GM12865 (cell line): ENCODE measurements around the gene BLOC1S3.

Experiments
- DNase-seq: peaks from one replicate; pipeline ENCODE4 v3.0.0; 2010; ENCODE audit warnings: low read depth
- H3K4me3 ChIP-seq: 2 replicates; pipeline ENCODE4 v1.5.1; 2011; ENCODE audit warnings: mild to moderate bottlenecking, low read depth, low read length, control low read depth
- TF ChIP-seq, protein P1 (sequence below): IDR thresholded peaks from 2 replicates; pipeline ENCODE4 v1.5.1; 2011; ENCODE audit warnings: low read length, control low read depth, low read depth, inconsistent platforms; ENCODE audit not compliant: insufficient read depth; ENCODE audit errors: missing control alignments

BLOC1S3 gene

GRCh38 chr19:45202637-45203036 lies 24.1 kb downstream of the BLOC1S3 start:
- no peak overlapping the region for H3K4me3 ChIP-seq
- TF ChIP-seq, protein P1, sequence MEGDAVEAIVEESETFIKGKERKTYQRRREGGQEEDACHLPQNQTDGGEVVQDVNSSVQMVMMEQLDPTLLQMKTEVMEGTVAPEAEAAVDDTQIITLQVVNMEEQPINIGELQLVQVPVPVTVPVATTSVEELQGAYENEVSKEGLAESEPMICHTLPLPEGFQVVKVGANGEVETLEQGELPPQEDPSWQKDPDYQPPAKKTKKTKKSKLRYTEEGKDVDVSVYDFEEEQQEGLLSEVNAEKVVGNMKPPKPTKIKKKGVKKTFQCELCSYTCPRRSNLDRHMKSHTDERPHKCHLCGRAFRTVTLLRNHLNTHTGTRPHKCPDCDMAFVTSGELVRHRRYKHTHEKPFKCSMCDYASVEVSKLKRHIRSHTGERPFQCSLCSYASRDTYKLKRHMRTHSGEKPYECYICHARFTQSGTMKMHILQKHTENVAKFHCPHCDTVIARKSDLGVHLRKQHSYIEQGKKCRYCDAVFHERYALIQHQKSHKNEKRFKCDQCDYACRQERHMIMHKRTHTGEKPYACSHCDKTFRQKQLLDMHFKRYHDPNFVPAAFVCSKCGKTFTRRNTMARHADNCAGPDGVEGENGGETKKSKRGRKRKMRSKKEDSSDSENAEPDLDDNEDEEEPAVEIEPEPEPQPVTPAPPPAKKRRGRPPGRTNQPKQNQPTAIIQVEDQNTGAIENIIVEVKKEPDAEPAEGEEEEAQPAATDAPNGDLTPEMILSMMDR = no peak
- no peak for DNase-seq

DNA sequence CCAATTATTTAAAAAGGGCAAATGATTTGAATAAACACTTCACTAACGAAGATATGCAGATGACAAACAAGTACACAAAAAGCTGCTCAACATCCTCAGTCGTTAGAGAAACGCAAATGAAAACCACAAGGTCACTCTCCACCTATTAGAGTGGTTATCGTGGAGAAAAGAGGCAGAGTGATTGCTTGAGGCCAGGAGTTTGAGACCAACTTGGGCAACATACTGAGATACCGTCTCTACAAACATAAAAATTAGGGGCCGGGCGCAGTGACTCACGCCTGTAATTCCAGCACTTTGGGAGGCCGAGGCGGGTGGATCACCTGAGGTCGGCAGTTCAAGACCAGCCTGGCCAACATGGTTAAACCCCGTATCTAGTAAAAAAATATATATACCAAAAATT lies 27.2 kb downstream of the BLOC1S3 start:
- DNase-seq = no peak
- H3K4me3 ChIP-seq = no peak overlapping the region
- TF ChIP-seq, protein P1 = no peak

GRCh38 chr19:45206328-45206727 lies 27.7 kb downstream of the BLOC1S3 start:
- TF ChIP-seq, protein P1 = no peak
- no peak for DNase-seq
- H3K4me3 ChIP-seq = no peak overlapping the region

DNA sequence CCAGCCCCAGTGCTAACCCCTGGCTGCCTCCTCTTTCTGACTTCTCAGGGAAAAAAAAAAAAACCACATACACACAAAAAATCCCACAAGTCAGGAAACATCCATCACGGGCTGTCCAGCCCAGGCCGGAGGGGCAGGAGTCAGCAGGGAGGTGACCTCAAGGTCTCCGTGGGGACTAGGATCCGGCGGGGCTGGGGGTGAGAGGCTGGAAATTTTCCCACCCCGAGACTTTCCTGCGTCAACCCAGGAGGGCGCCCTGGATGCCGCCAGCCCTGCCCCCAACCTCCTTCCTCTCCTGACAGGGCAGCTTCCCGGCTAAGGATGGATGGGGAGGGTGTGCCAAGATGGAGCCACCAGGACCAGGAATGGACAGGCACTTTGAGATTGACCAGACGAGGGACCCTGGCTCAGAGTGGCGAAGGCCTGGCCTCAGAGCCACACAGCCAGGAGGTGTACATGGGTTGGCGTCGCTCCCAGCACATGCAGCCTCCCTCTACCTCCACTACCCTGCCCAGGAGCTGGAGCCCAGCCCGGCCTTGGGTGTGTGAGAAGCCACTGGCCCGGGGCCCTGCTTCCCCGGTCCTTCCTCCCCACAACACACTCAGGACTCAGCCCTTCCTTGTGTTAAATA lies 33.3 kb downstream of the BLOC1S3 start:
- no peak overlapping the region for H3K4me3 ChIP-seq
- DNase-seq = no peak
- TF ChIP-seq, protein P1 = no peak

DNA sequence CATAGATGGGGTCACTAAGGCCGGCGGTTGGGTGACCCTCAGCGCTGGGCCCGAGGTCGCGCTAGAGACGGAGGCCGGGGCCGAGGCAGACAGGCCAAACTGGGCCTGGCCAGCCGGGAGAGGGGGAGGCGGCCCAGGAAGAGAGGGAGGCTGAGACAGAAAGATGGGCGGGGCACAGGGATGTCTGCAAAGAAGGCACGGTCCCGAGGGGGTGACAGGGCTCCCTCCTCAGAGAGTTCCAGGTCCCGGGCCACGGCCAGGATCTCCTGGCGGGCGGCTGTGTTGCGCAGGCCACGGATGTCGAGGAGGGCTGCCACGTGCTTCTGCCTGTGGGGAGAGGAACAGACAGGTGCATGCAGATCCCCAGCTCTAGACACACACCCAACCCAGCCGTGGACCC lies 34.4 kb downstream of the BLOC1S3 start:
- DNase-seq = no peak
- H3K4me3 ChIP-seq = no peak overlapping the region
- TF ChIP-seq, protein P1 = no peak

- H3K4me3 ChIP-seq = no peak overlapping the region
- TF ChIP-seq, protein P1 = no peak
- no peak for DNase-seq
These were observed 37.0 kb downstream of the BLOC1S3 start for GRCh38 chr19:45215391-45216191.

GRCh38 chr19:45216667-45217066 lies 38.1 kb downstream of the BLOC1S3 start:
- H3K4me3 ChIP-seq = no peak overlapping the region
- no peak for DNase-seq
- TF ChIP-seq, protein P1 = no peak
